ENCODE measurements around the gene ST7L. TPM values are rescaled to one million over a fixed set of nuclear protein-coding genes. Genes with fewer than 3 reads are reported as not detected.

Gene ST7L
- total RNA-seq, 2 experiments from 2014 or later: 10.0 to 10.6 TPM

GRCh38 chr1:112513112-112513870 is 105.7 kb downstream of the ST7L start:
- intact Hi-C loops (cut with DNase I, micrococcal nuclease): no loop called here
- no peaks in the 10 kb centered on the region for H3K4me1 Mint-ChIP-seq
- H3K27me3 Mint-ChIP-seq: peaks cover 7% of the 10 kb centered on the region
- H3K36me3 Mint-ChIP-seq (ENCODE audit: low read depth): no peaks in the 10 kb centered on the region
- ChIA-PET POLR2A (no interaction called here), CTCF (interaction anchor here (0.6 to 1.3 kb wide), 4 partner anchors 9 to 144 kb away, joined by 3 to 5 read pairs (median 4); no protein-coding TSS in a partner anchor)
- DNase-seq (no peak), ATAC-seq (no peak)
- H3K27ac Mint-ChIP-seq: no peak overlapping the region
- H3K9me3 Mint-ChIP-seq (ENCODE audit: low read depth): no peaks in the 10 kb centered on the region
- H3K4me3 Mint-ChIP-seq: no peak overlapping the region

- POLR2A ChIA-PET: no interaction called here
- H3K27me3 Mint-ChIP-seq: peaks cover 12% of the 10 kb centered on the region
- no peak for DNase-seq
- no peaks in the 10 kb centered on the region for H3K4me1 Mint-ChIP-seq
- no peak overlapping the region for H3K27ac Mint-ChIP-seq
- no peaks in the 10 kb centered on the region for H3K36me3 Mint-ChIP-seq (ENCODE audit: low read depth)
- H3K4me3 Mint-ChIP-seq: no peak overlapping the region
- CTCF ChIA-PET: interaction anchor here (0.6 to 1.2 kb wide), 2 partner anchors 121 to 1251 kb away, joined by 3 to 4 read pairs; no protein-coding TSS in a partner anchor
- no peaks in the 10 kb centered on the region for H3K9me3 Mint-ChIP-seq (ENCODE audit: low read depth)
- intact Hi-C loops (cut with DNase I, micrococcal nuclease): no loop called here
- no peak for ATAC-seq
Measured at GRCh38 chr1:112511897-112512296, 107.0 kb downstream of the ST7L start.

- no peaks in the 10 kb centered on the region for H3K9me3 Mint-ChIP-seq (ENCODE audit: low read depth)
- no peak overlapping the region for H3K4me3 Mint-ChIP-seq
- H3K4me1 Mint-ChIP-seq: no peaks in the 10 kb centered on the region
- CTCF ChIA-PET: interaction anchor here (0.6 kb wide), 1 partner anchor 424 kb away, joined by 5 read pairs; no protein-coding TSS in a partner anchor
- no peak overlapping the region for H3K27ac Mint-ChIP-seq
- H3K27me3 Mint-ChIP-seq: peaks cover 16% of the 10 kb centered on the region
- intact Hi-C loops (cut with DNase I, micrococcal nuclease): no loop called here
- POLR2A ChIA-PET: no interaction called here
- no peak for ATAC-seq
- DNase-seq: no peak
- no peaks in the 10 kb centered on the region for H3K36me3 Mint-ChIP-seq (ENCODE audit: low read depth)
Measured at GRCh38 chr1:112510340-112510739, 108.6 kb downstream of the ST7L start.

GRCh38 chr1:112509660-112510178 is 109.2 kb downstream of the ST7L start:
- Mint-ChIP-seq H3K4me3 (no peak overlapping the region), H3K9me3 (ENCODE audit: low read depth) (no peaks in the 10 kb centered on the region), H3K36me3 (ENCODE audit: low read depth) (no peaks in the 10 kb centered on the region), H3K4me1 (no peaks in the 10 kb centered on the region), H3K27me3 (peaks cover 19% of the 10 kb centered on the region), H3K27ac (no peak overlapping the region)
- ChIA-PET CTCF (interaction anchor here (0.6 kb wide), 1 partner anchor 425 kb away, joined by 5 read pairs; no protein-coding TSS in a partner anchor), POLR2A (interaction anchor here (0.5 kb wide), 1 partner anchor 173 kb away, joined by 4 read pairs; no protein-coding TSS in a partner anchor)
- DNase-seq: no peak
- ATAC-seq: no peak
- intact Hi-C loops (cut with DNase I, micrococcal nuclease): no loop called here

- POLR2A ChIA-PET: interaction anchor here (0.5 kb wide), 1 partner anchor 174 kb away, joined by 4 read pairs; no protein-coding TSS in a partner anchor
- Mint-ChIP-seq H3K36me3 (ENCODE audit: low read depth) (no peaks in the 10 kb centered on the region), H3K27ac (no peak overlapping the region), H3K4me3 (no peak overlapping the region), H3K9me3 (ENCODE audit: low read depth) (no peaks in the 10 kb centered on the region), H3K4me1 (no peaks in the 10 kb centered on the region), H3K27me3 (peaks cover 22% of the 10 kb centered on the region)
- peak; percentile 38 for ATAC-seq
- CTCF ChIA-PET: interaction anchor here (0.6 to 0.8 kb wide), 2 partner anchors 195 to 206 kb away, joined by 3 to 4 read pairs; partner anchors contain the start of gene PPM1J
- peak; percentile 26 for DNase-seq
- intact Hi-C loops (cut with DNase I, micrococcal nuclease): no loop called here
Measured at GRCh38 chr1:112509005-112509659, 109.8 kb downstream of the ST7L start.

- peaks cover 26% of the 10 kb centered on the region for H3K27me3 Mint-ChIP-seq
- CTCF ChIA-PET: interaction anchor here (0.6 to 1.0 kb wide), 5 partner anchors 105 to 206 kb away, joined by 3 to 4 read pairs (median 3); partner anchors contain the start of gene PPM1J
- intact Hi-C loops (cut with DNase I, micrococcal nuclease): no loop called here
Measured at GRCh38 chr1:112508278-112509004, 110.5 kb downstream of the ST7L start, which contains the start of gene WNT2B. TSS of gene WNT2B (plus strand) at chr1:112508965. CDS start at chr1:112509263, 298 bp downstream.

GRCh38 chr1:112507921-112508277 is 111.0 kb downstream of the ST7L start:
- peaks cover 32% of the 10 kb centered on the region for H3K27me3 Mint-ChIP-seq
- H3K27ac Mint-ChIP-seq: no peak overlapping the region
- H3K36me3 Mint-ChIP-seq (ENCODE audit: low read depth): no peaks in the 10 kb centered on the region
- POLR2A ChIA-PET: no interaction called here
- CTCF ChIA-PET: interaction anchor here (0.6 to 1.0 kb wide), 4 partner anchors 106 to 207 kb away, joined by 3 to 4 read pairs (median 3); partner anchors contain the start of gene PPM1J
- intact Hi-C loops (cut with DNase I, micrococcal nuclease): no loop called here
- no peaks in the 10 kb centered on the region for H3K9me3 Mint-ChIP-seq (ENCODE audit: low read depth)
- DNase-seq: peak; percentile 35
- H3K4me1 Mint-ChIP-seq: no peaks in the 10 kb centered on the region
- ATAC-seq: peak; percentile 20
- H3K4me3 Mint-ChIP-seq: peak overlapping the region; percentile 63

More at GRCh38 chr1:112508278-112509004, 110.5 kb downstream of the ST7L start, which contains the start of gene WNT2B:
- ATAC-seq: peak; percentile 87
- Mint-ChIP-seq H3K27ac (no peak within 1 kb of the TSS), H3K4me3 (peak within 1 kb of the TSS; percentile 63), H3K9me3 (ENCODE audit: low read depth) (no peaks in the 10 kb centered on the region), H3K4me1 (no peaks in the 10 kb centered on the region), H3K36me3 (ENCODE audit: low read depth) (no peaks in the 10 kb centered on the region)
- POLR2A ChIA-PET: no interaction called here
- DNase-seq: peak; percentile 75

GRCh38 chr1:112507336-112507735 is 111.6 kb downstream of the ST7L start:
- no peak for ATAC-seq
- H3K27ac Mint-ChIP-seq: no peak overlapping the region
- ChIA-PET POLR2A (no interaction called here), CTCF (no interaction called here)
- H3K4me1 Mint-ChIP-seq: peaks cover 2% of the 10 kb centered on the region
- H3K36me3 Mint-ChIP-seq (ENCODE audit: low read depth): no peaks in the 10 kb centered on the region
- DNase-seq: no peak
- peaks cover 37% of the 10 kb centered on the region for H3K27me3 Mint-ChIP-seq
- H3K9me3 Mint-ChIP-seq (ENCODE audit: low read depth): no peaks in the 10 kb centered on the region
- peak overlapping the region; percentile 63 for H3K4me3 Mint-ChIP-seq
- intact Hi-C loops (cut with DNase I, micrococcal nuclease): no loop called here

GRCh38 chr1:112506731-112507130 is 112.2 kb downstream of the ST7L start:
- no peak overlapping the region for H3K4me3 Mint-ChIP-seq
- DNase-seq (no peak), ATAC-seq (no peak)
- peaks cover 2% of the 10 kb centered on the region for H3K4me1 Mint-ChIP-seq
- H3K9me3 Mint-ChIP-seq (ENCODE audit: low read depth): no peaks in the 10 kb centered on the region
- H3K27me3 Mint-ChIP-seq: peaks cover 39% of the 10 kb centered on the region
- intact Hi-C loops (cut with DNase I, micrococcal nuclease): no loop called here
- ChIA-PET POLR2A (no interaction called here), CTCF (interaction anchor here (1.4 kb wide), 1 partner anchor 14 kb away, joined by 5 read pairs; no protein-coding TSS in a partner anchor)
- H3K27ac Mint-ChIP-seq: no peak overlapping the region
- no peaks in the 10 kb centered on the region for H3K36me3 Mint-ChIP-seq (ENCODE audit: low read depth)

GRCh38 chr1:112506306-112506705 is 112.6 kb downstream of the ST7L start:
- ATAC-seq (no peak), DNase-seq (no peak)
- H3K4me3 Mint-ChIP-seq: no peak overlapping the region
- H3K27me3 Mint-ChIP-seq: peaks cover 44% of the 10 kb centered on the region
- H3K4me1 Mint-ChIP-seq: peaks cover 4% of the 10 kb centered on the region
- ChIA-PET CTCF (interaction anchor here (0.6 to 1.4 kb wide), 2 partner anchors 14 to 443 kb away, joined by 3 to 5 read pairs; no protein-coding TSS in a partner anchor), POLR2A (interaction anchor here (0.6 kb wide), 1 partner anchor 534 kb away, joined by 3 read pairs; no protein-coding TSS in a partner anchor)
- H3K27ac Mint-ChIP-seq: no peak overlapping the region
- H3K36me3 Mint-ChIP-seq (ENCODE audit: low read depth): no peaks in the 10 kb centered on the region
- H3K9me3 Mint-ChIP-seq (ENCODE audit: low read depth): no peaks in the 10 kb centered on the region
- intact Hi-C loops (cut with DNase I, micrococcal nuclease): no loop called here

- Mint-ChIP-seq H3K36me3 (ENCODE audit: low read depth) (no peaks in the 10 kb centered on the region), H3K9me3 (ENCODE audit: low read depth) (no peaks in the 10 kb centered on the region), H3K27ac (no peak overlapping the region), H3K27me3 (peaks cover 48% of the 10 kb centered on the region), H3K4me1 (peaks cover 4% of the 10 kb centered on the region), H3K4me3 (no peak overlapping the region)
- POLR2A ChIA-PET: interaction anchor here (0.6 kb wide), 1 partner anchor 534 kb away, joined by 3 read pairs; no protein-coding TSS in a partner anchor
- CTCF ChIA-PET: interaction anchor here (0.6 to 1.4 kb wide), 3 partner anchors 13 to 444 kb away, joined by 3 to 5 read pairs (median 3); no protein-coding TSS in a partner anchor
- intact Hi-C loops (cut with DNase I, micrococcal nuclease): no loop called here
- DNase-seq: no peak
- ATAC-seq: no peak
Measured at GRCh38 chr1:112505878-112506277, 113.1 kb downstream of the ST7L start.

Measured in activated CD4-positive, alpha-beta T cell treated with anti-CD3 and anti-CD28 coated beads for 36 hours (primary cell).